Pancreas (tissue), 10 donors: ENCODE data around the gene MAP3K5. TPM values are rescaled to one million over a fixed set of nuclear protein-coding genes. Genes with fewer than 3 reads are reported as not detected.
"Not testable (repeated sequence)": the region's sequence is repeated elsewhere in the genome, so short reads cannot be mapped to it uniquely, and the experiment has no call there.

Experiments used
- ATAC-seq, 4 donors: fragments of 200-7000 bp; cut with Tn5 transposase; one replicate each; pipeline versions ENCODE4 v1.8.0 to v1.9.1; 2020; ENCODE audit warnings: mild to moderate bottlenecking in 4 of 4, moderate library complexity in 4 of 4
- DNase-seq, 6 donors: peaks; one replicate each; pipeline ENCODE4 v3.0.0-alpha.2; 2020
- FAIRE-seq: peaks from 2 replicates; lab custom pipeline; 2012; peaks lifted over from hg19 to GRCh38; lab: Jason Lieb, UNC
- H3K27ac ChIP-seq, 4 donors: fragments of 200-600 bp; sonication (generic); 1 replicate in 3 of 4; 2 replicates in 1 of 4; pipeline versions ENCODE4 v1.5.0 to v1.8.0; 2020
- H3K27me3 ChIP-seq, 4 donors: fragments of 200-600 bp; one replicate each; pipeline ENCODE4 v1.8.0; 2021
- H3K36me3 ChIP-seq, 3 donors: fragments of 200-600 bp; sonication (generic) in 1 of 3; one replicate each; pipeline versions ENCODE4 v1.5.0 to v1.8.0; 2020 to 2021
- H3K4me1 ChIP-seq, 3 donors: fragments of 200-600 bp; one replicate each; pipeline ENCODE4 v1.8.0; 2021
- H3K4me3 ChIP-seq, 4 donors: fragments of 200-600 bp; sonication (generic) in 2 of 4; one replicate each; pipeline versions ENCODE4 v1.5.0 to v1.8.0; 2020 to 2021
- H3K9me3 ChIP-seq, 4 donors: fragments of 200-600 bp; one replicate each; pipeline ENCODE4 v1.8.0; 2021
- WGBS, 2 donors: extraction: QIAGEN DNeasy Blood & Tissue Kit; methylation state at CpG; one replicate each; pipeline ENCODE4 v1.1.7; 2013; 5-methylcytosine and 5-hydroxymethylcytosine counted together
- intact Hi-C, 3 donors: fragments of 100-400 bp; cut with DNase I; formaldehyde crosslinking; loops; one replicate each; pipeline versions ENCODE4 v1.11.1 to v1.14.2; 2022
- polyA plus RNA-seq, 2 donors: library from polyadenylated mRNA; stranded (reverse); fragments of 200-250 nt; gene quantifications; one replicate each; pipeline ENCODE4 v1.2.3, GENCODE V29; 2013
- total RNA-seq, 6 donors: library from RNA; stranded (reverse); fragmentation: NEBNext Ultra II Directional in 4 of 6; extraction: Animal tissue kit (Norgen Biotek cat#: 25700) in 4 of 6; gene quantifications; one replicate each; pipeline versions ENCODE4 v1.2.1 to v1.2.4, GENCODE V29; 2021 to 2023
- TF ChIP-seq, protein P1 (sequence below), 4 donors: fragments of 200-600 bp; sonication (generic) in 3 of 4; IDR thresholded peaks; one replicate each; pipeline versions ENCODE4 v1.5.0 to v1.8.0; 2021; ENCODE audit warnings: antibody characterized with exemption in 4 of 4
- donor health status: healthy with polysubstance abuse.
- donor health status: DM: no; HTN: no; CAD: no; lungs with moderate emphysema.
- donor health status: DM: no; HTN: no; CAD: no.
- donor health status: control.
- donor health status: control.
- donor health status: Bipolar disorder and iron deficiency.
- donor health status: DM: yes; HTN: yes; CAD: no.
- donor health status: DM: no; HTN: no; CAD: no.
- donor health status: DM: no; HTN: no; CAD: no.
- donor health status: DM: yes; HTN: yes; CAD: no.

The MAP3K5 gene
- total and polyA plus RNA-seq, 8 donors: 6.7 to 28.6 (median 19.4) TPM

GRCh38 chr6:136816656-136817055 lies 24.4 kb upstream of the MAP3K5 start:
- Histone ChIP-seq H3K9me3 (no peaks in the 10 kb centered on the region), H3K36me3 (no peaks in the 10 kb centered on the region), H3K27me3 (no peaks in the 10 kb centered on the region), H3K4me1 (peaks cover 12 to 26% (median 17%) of the 10 kb centered on the region in 3 donors), H3K27ac (no peak overlapping the region), H3K4me3 (no peak overlapping the region)
- ATAC-seq: no peak
- WGBS, 2 donors: 50 to 59% methylated on average over 2 of the region's 2 CpGs
- FAIRE-seq: no peak
- no peak for DNase-seq
- TF ChIP-seq, protein P1, sequence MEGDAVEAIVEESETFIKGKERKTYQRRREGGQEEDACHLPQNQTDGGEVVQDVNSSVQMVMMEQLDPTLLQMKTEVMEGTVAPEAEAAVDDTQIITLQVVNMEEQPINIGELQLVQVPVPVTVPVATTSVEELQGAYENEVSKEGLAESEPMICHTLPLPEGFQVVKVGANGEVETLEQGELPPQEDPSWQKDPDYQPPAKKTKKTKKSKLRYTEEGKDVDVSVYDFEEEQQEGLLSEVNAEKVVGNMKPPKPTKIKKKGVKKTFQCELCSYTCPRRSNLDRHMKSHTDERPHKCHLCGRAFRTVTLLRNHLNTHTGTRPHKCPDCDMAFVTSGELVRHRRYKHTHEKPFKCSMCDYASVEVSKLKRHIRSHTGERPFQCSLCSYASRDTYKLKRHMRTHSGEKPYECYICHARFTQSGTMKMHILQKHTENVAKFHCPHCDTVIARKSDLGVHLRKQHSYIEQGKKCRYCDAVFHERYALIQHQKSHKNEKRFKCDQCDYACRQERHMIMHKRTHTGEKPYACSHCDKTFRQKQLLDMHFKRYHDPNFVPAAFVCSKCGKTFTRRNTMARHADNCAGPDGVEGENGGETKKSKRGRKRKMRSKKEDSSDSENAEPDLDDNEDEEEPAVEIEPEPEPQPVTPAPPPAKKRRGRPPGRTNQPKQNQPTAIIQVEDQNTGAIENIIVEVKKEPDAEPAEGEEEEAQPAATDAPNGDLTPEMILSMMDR (IDR thresholded peaks at IDR 0.05): no peak
- intact Hi-C loops: no loop called here

- 85% methylated on average over 1 of the region's 1 CpG for WGBS, 2 donors
- H3K36me3 ChIP-seq, intact Hi-C loops, H3K9me3 ChIP-seq, H3K27ac ChIP-seq, ATAC-seq, H3K27me3 ChIP-seq, H3K4me3 ChIP-seq, FAIRE-seq, DNase-seq: not testable (repeated sequence)
- peaks cover 9 to 15% (median 12%) of the 10 kb centered on the region in 3 donors for H3K4me1 ChIP-seq
These were observed 23.3 kb upstream of the MAP3K5 start for GRCh38 chr6:136815608-136816007.

DNA sequence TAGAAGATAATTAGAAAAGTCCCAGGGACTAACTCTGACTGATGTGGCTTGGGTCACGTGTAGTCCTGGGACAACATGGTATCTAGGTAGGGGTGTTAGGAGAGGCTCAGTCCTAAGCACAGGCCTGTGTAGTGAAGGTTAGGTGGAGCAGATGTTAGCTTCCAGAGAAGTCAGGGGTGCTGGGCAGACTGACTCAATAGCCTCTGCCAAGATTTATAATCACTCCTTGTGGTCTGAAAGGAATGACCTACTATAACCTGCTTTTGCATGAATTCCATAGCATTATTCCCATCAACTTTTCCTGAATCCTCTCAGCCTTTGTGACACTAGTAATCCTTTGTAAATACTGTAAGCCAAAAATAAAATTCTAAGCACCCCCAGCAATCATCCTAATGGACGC lies 19.9 kb upstream of the MAP3K5 start:
- Histone ChIP-seq H3K27me3 (no peaks in the 10 kb centered on the region), H3K9me3 (no peaks in the 10 kb centered on the region), H3K4me3 (no peak overlapping the region), H3K27ac (no peak overlapping the region), H3K4me1 (peaks cover 0 to 9% (median 0%) of the 10 kb centered on the region in 3 donors), H3K36me3 (no peaks in the 10 kb centered on the region)
- peak; percentile 35 to 73 (median 58) for ATAC-seq
- TF ChIP-seq, protein P1 (IDR thresholded peaks at IDR 0.05): no peak
- intact Hi-C loops: no loop called here
- DNase-seq: no peak
- no peak for FAIRE-seq
- WGBS, 2 donors: 63 to 76% methylated on average over 2 of the region's 2 CpGs

- H3K9me3 ChIP-seq: no peaks in the 10 kb centered on the region
- TF ChIP-seq, protein P1 (IDR thresholded peaks at IDR 0.05): no peak
- H3K36me3 ChIP-seq: no peaks in the 10 kb centered on the region
- peaks cover 0 to 9% (median 0%) of the 10 kb centered on the region in 3 donors for H3K4me1 ChIP-seq
- DNase-seq (no peak), FAIRE-seq (no peak), ATAC-seq (no peak)
- intact Hi-C loops: no loop called here
- H3K27ac ChIP-seq: no peak overlapping the region
- no peak overlapping the region for H3K4me3 ChIP-seq
- no peaks in the 10 kb centered on the region for H3K27me3 ChIP-seq
These were observed 19.0 kb upstream of the MAP3K5 start for GRCh38 chr6:136811272-136811671.

DNA sequence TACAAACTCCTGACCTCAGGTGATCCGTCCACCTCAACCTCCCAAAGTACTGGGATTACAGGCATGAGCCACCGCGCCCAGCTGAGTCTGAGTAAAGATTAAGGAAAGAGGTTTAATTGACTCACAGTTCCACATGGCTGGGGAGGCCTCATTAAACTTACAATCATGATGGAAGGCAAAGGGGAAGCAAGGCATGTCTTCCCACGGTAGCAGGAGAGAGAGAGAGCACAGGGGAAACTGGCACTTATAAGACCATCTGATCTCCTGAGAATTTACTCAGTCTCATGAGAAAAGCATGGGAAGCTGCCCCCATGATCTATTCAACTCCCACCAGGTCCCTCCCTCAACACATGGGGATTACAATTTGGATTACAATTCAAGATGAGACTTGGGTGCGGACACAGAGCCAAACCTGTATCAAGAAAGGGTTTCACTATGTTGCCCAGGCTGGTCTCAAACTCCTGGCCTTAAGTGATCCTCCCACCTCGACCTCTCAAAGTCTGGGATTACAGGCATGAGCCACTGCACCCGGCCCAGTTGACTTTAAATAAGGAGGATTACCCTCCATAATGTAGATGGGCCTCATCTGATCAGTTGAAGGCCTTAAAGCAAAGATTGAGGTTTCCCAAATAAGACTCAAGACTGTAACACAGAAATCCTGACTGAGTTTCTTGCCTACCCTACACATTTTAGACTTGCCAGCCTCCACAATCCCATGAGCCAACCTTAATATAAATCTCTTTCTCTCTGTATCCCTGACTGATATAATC lies 17.0 kb upstream of the MAP3K5 start:
- H3K36me3 ChIP-seq: no peaks in the 10 kb centered on the region
- no peaks in the 10 kb centered on the region for H3K9me3 ChIP-seq
- ATAC-seq (no peak), DNase-seq (no peak), FAIRE-seq (no peak)
- peaks cover 0 to 9% (median 0%) of the 10 kb centered on the region in 3 donors for H3K4me1 ChIP-seq
- intact Hi-C loops: no loop called here
- WGBS, 2 donors: 93 to 94% methylated on average over 7 of the region's 7 CpGs
- TF ChIP-seq, protein P1 (IDR thresholded peaks at IDR 0.05): no peak
- H3K4me3 ChIP-seq: no peak overlapping the region
- no peaks in the 10 kb centered on the region for H3K27me3 ChIP-seq
- no peak overlapping the region for H3K27ac ChIP-seq
